Endothelial cell of umbilical vein (primary cell): ENCODE data around the gene FOXP4. TPM values are rescaled to one million over a fixed set of nuclear protein-coding genes. Genes with fewer than 3 reads are reported as not detected.

Source experiments
- BruUV-seq: library from RNA; stranded (reverse); fragments of 400-500 nt; replicated peaks from 2 replicates; lab custom pipeline; 2021; lab: Mats Ljungman, UMichigan
- CTCF ChIA-PET: fragments of 300-600, 350-600 bp; sonication (Branson Sonifier 250); formaldehyde crosslinking; loops from one replicate; lab custom pipeline; 2021; ENCODE audit warnings: antibody characterized with exemption, inconsistent platforms; lab: Charles Lee
- POLR2A ChIA-PET: fragments of 300-600, 350-600 bp; sonication (Branson Sonifier 250); formaldehyde crosslinking; loops from one replicate; lab custom pipeline; 2021; ENCODE audit warnings: antibody characterized with exemption, inconsistent platforms; lab: Charles Lee
- DNase-seq: peaks from one replicate; pipeline ENCODE4 v3.0.0-alpha.2; 2011; ENCODE audit warnings: low read depth, low spot score
- FAIRE-seq: peaks from 2 replicates; lab custom pipeline; 2011; peaks lifted over from hg19 to GRCh38; lab: Jason Lieb, UNC
- H2AFZ ChIP-seq: 2 replicates; pipeline ENCODE4 v1.6.0; 2012; ENCODE audit warnings: low read depth, low read length, control low read depth, inconsistent platforms
- H3K27ac ChIP-seq: 2 replicates; pipeline ENCODE4 v1.5.1; 2011; ENCODE audit warnings: low read depth, mild to moderate bottlenecking, control low read depth, low read length, moderate library complexity; ENCODE audit not compliant: insufficient read depth
- H3K27me3 ChIP-seq, 2 experiments: 2 replicates each; pipeline versions ENCODE4 v1.6.0 to v1.6.1; 2011; ENCODE audit warnings: low read length in 2 of 2, mixed read lengths in 1 of 2; ENCODE audit not compliant: control insufficient read depth in 2 of 2, insufficient read depth in 2 of 2
- H3K36me3 ChIP-seq, 2 experiments: 2 replicates in 1 of 2; 3 replicates in 1 of 2; pipeline ENCODE4 v1.5.1; 2011; ENCODE audit warnings: low read length in 2 of 2, mild to moderate bottlenecking in 1 of 2, moderate library complexity in 1 of 2; ENCODE audit not compliant: control insufficient read depth in 2 of 2, insufficient read depth in 2 of 2; ENCODE audit errors: extremely low read depth in 1 of 2
- H3K4me1 ChIP-seq: 3 replicates; pipeline ENCODE4 v1.5.1; 2011; ENCODE audit warnings: mild to moderate bottlenecking, low read length; ENCODE audit not compliant: control insufficient read depth, insufficient read depth; ENCODE audit errors: extremely low read depth
- H3K4me2 ChIP-seq: 2 replicates; pipeline ENCODE4 v1.6.1; 2011; ENCODE audit warnings: low read length, control low read depth, mixed read lengths; ENCODE audit not compliant: insufficient read depth
- H3K4me3 ChIP-seq, 3 experiments: fragments of 200-600 bp in 1 of 3; sonication (generic), shearing (Covaris generic) in 1 of 3; replicated peaks in 1 of 3; 2 replicates each; pipeline ENCODE4 v1.5.1; 2011 to 2016; ENCODE audit warnings: control low read depth in 3 of 3, low read length in 3 of 3, mild to moderate bottlenecking in 2 of 3, inconsistent platforms in 1 of 3, low read depth in 1 of 3, moderate library complexity in 1 of 3; ENCODE audit not compliant: insufficient read depth in 1 of 3
- H3K79me2 ChIP-seq: 2 replicates; pipeline ENCODE4 v1.6.0; 2012; ENCODE audit warnings: low read length, inconsistent platforms; ENCODE audit not compliant: control insufficient read depth, insufficient read depth
- H3K9ac ChIP-seq: replicated peaks from 2 replicates; pipeline ENCODE3; 2011; ENCODE audit warnings: low read length, control low read depth; ENCODE audit not compliant: insufficient read depth; ENCODE audit errors: extremely low read depth
- H3K9me1 ChIP-seq: replicated peaks from 3 replicates; pipeline ENCODE4 v1.6.0; 2011; ENCODE audit warnings: mild to moderate bottlenecking, low read length; ENCODE audit not compliant: control insufficient read depth, insufficient read depth; ENCODE audit errors: extremely low read depth
- H3K9me3 ChIP-seq: replicated peaks from 2 replicates; pipeline ENCODE4 v1.5.1; 2012; ENCODE audit warnings: low read length, inconsistent platforms; ENCODE audit not compliant: control insufficient read depth, insufficient read depth
- H4K20me1 ChIP-seq: replicated peaks from 2 replicates; pipeline ENCODE3; 2011; ENCODE audit warnings: mild to moderate bottlenecking, low read length; ENCODE audit not compliant: control insufficient read depth, insufficient read depth; ENCODE audit errors: extremely low read depth
- EZH2 ChIP-seq: IDR thresholded peaks from 2 replicates; pipeline ENCODE4 v1.6.1; 2012; ENCODE audit warnings: borderline replicate concordance, low read depth, mild to moderate bottlenecking, moderate library complexity, low read length, inconsistent platforms; ENCODE audit not compliant: severe bottlenecking
- FOS ChIP-seq: IDR thresholded peaks from 2 replicates; pipeline ENCODE4 v1.6.1; 2011; ENCODE audit warnings: mild to moderate bottlenecking, low read length, moderate library complexity, borderline replicate concordance; ENCODE audit not compliant: insufficient read depth
- GATA2 ChIP-seq: IDR thresholded peaks from 2 replicates; pipeline ENCODE4 v1.7.0; 2011; ENCODE audit warnings: low read depth, mild to moderate bottlenecking, moderate library complexity, mixed read lengths, low read length; ENCODE audit not compliant: insufficient read length, insufficient read depth
- JUN ChIP-seq: IDR thresholded peaks from 2 replicates; pipeline ENCODE4 v1.6.1; 2011; ENCODE audit warnings: borderline replicate concordance, low read depth; ENCODE audit not compliant: insufficient read length, insufficient read depth
- MYC ChIP-seq: IDR thresholded peaks from one replicate; pipeline ENCODE4 v1.6.1; 2011; ENCODE audit warnings: mild to moderate bottlenecking, low read depth, low read length
- POLR2A ChIP-seq: IDR thresholded peaks from 2 replicates; pipeline ENCODE4 v1.6.1; 2012; ENCODE audit warnings: low read depth, mild to moderate bottlenecking, control low read depth, low read length
- POLR2AphosphoS5 ChIP-seq: IDR thresholded peaks from 2 replicates; pipeline ENCODE4 v1.6.1; 2012; ENCODE audit warnings: low read depth, mild to moderate bottlenecking, control low read depth, low read length, moderate library complexity; ENCODE audit not compliant: insufficient read depth
- dilution Hi-C: fragments of 300-500 bp; cut with MboI; formaldehyde crosslinking; loops from one replicate; pipeline ENCODE4 v1.15.0; 2019; ENCODE audit warnings: low sequenced_read_pairs; ENCODE audit not compliant: extremely low pct_ligation_motif_present
- intact Hi-C: fragments of 100-400 bp; cut with micrococcal nuclease; formaldehyde crosslinking; loops from one replicate; pipeline ENCODE4 v1.10.0; 2022
- polyA plus RNA-seq, 4 experiments: library from polyadenylated mRNA; depleted of rRNA in 3 of 4; stranded (reverse) in 3 of 4; unstranded in 1 of 4; fragments of >200 nt; gene quantifications; 2 replicates each; pipeline versions ENCODE4 v1.2.1 to v1.2.3, GENCODE V29; 2011 to 2012; ENCODE audit warnings: missing spikeins in 1 of 4
- total RNA-seq: library from RNA; stranded (reverse); gene quantifications from 2 replicates; pipeline ENCODE4 v1.2.3, GENCODE V29; 2021
- TF ChIP-seq, protein P1 (sequence below): IDR thresholded peaks from 2 replicates; pipeline ENCODE4 v1.6.1; 2011; ENCODE audit not compliant: insufficient read depth, insufficient read length
- TF ChIP-seq, protein P2 (sequence below), 2 donors: IDR thresholded peaks; 1 replicate in 1 of 2; 2 replicates in 1 of 2; pipeline ENCODE4 v1.5.1; 2011; ENCODE audit warnings: low read length in 2 of 2, mild to moderate bottlenecking in 2 of 2, moderate library complexity in 2 of 2, control low read depth in 1 of 2, inconsistent platforms in 1 of 2, low read depth in 1 of 2; ENCODE audit not compliant: insufficient read depth in 1 of 2; ENCODE audit errors: extremely low read depth in 1 of 2

FOXP4 gene
- total and polyA plus RNA-seq, 2 donors (not counting 3 experiments of a cell fraction or from before 2014, with no cell fraction given) = 5.6 to 23.9 TPM

DNA sequence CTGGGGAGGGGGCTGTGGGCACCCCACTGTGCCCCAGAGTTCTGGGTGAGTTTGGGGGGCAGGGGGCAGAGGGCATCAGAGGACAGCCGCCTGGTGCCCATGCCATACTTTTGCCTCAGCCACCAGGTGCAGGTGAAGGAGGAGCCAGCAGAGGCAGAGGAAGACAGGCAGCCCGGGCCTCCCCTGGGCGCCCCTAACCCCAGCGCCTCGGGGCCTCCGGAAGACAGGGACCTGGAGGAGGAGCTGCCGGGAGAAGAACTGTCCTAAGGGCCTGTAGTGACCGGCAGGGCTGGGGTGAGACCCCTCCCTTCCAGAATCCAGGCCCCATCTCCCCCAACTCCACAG, 52.5 kb downstream of the FOXP4 start:
- no peak overlapping the region for H3K27ac ChIP-seq
- no peak for FAIRE-seq
- no peaks in the 10 kb centered on the region for H3K79me2 ChIP-seq
- ChIA-PET POLR2A (no interaction called here), CTCF (no interaction called here)
- no peaks in the 10 kb centered on the region for H3K4me1 ChIP-seq
- no peak for TF ChIP-seq MYC
- no peak for TF ChIP-seq GATA2
- no peak for TF ChIP-seq POLR2AphosphoS5
- TF ChIP-seq JUN = no peak
- TF ChIP-seq POLR2A = no peak
- TF ChIP-seq EZH2 = no peak
- TF ChIP-seq, protein P1, sequence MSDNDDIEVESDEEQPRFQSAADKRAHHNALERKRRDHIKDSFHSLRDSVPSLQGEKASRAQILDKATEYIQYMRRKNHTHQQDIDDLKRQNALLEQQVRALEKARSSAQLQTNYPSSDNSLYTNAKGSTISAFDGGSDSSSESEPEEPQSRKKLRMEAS = no peak
- TF ChIP-seq, protein P2, sequence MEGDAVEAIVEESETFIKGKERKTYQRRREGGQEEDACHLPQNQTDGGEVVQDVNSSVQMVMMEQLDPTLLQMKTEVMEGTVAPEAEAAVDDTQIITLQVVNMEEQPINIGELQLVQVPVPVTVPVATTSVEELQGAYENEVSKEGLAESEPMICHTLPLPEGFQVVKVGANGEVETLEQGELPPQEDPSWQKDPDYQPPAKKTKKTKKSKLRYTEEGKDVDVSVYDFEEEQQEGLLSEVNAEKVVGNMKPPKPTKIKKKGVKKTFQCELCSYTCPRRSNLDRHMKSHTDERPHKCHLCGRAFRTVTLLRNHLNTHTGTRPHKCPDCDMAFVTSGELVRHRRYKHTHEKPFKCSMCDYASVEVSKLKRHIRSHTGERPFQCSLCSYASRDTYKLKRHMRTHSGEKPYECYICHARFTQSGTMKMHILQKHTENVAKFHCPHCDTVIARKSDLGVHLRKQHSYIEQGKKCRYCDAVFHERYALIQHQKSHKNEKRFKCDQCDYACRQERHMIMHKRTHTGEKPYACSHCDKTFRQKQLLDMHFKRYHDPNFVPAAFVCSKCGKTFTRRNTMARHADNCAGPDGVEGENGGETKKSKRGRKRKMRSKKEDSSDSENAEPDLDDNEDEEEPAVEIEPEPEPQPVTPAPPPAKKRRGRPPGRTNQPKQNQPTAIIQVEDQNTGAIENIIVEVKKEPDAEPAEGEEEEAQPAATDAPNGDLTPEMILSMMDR (IDR thresholded peaks at IDR 0.05; ENCODE audit: extremely low read depth in 1 of 2, insufficient read depth in 1 of 2, low read depth in 1 of 2, low read length in 2 of 2) = no peak
- TF ChIP-seq FOS = no peak
- H3K4me3 ChIP-seq = no peak overlapping the region
- dilution Hi-C loops (no loop called here), intact Hi-C loops (no loop called here)
- H3K9ac ChIP-seq = no peak overlapping the region
- no TSS peak for BruUV-seq
- no peaks in the 10 kb centered on the region for H3K9me3 ChIP-seq
- DNase-seq = no peak
- H3K36me3 ChIP-seq = peaks cover 0 to 5% of the 10 kb centered on the region in 2 experiments
- H3K4me2 ChIP-seq = no peak overlapping the region
- no peaks in the 10 kb centered on the region for H3K27me3 ChIP-seq
- H4K20me1 ChIP-seq = no peaks in the 10 kb centered on the region
- H3K9me1 ChIP-seq = no peaks in the 10 kb centered on the region
- H2AFZ ChIP-seq = no peak overlapping the region
